Mucosa of descending colon (tissue), 3 donors: ENCODE data around the gene RIMKLA. TPM values are rescaled to one million over a fixed set of nuclear protein-coding genes. Genes with fewer than 3 reads are reported as not detected.
A peak's percentile ranks its signal among the peaks of the same experiment; 100 is the strongest.

Source experiments
- ATAC-seq: fragments of 200-7000 bp; cut with Tn5 transposase; one replicate; pipeline ENCODE4 v1.9.1; 2020; ENCODE audit warnings: mild to moderate bottlenecking, moderate library complexity
- DNase-seq, 3 donors: peaks; one replicate each; pipeline ENCODE4 v3.0.0-alpha.2; 2020
- H3K36me3 ChIP-seq: fragments of 200-600 bp; one replicate; pipeline ENCODE4 v1.8.0; 2021; ENCODE audit warnings: low read depth, mild to moderate bottlenecking
- H3K4me1 ChIP-seq: fragments of 200-600 bp; one replicate; pipeline ENCODE4 v1.8.0; 2021; ENCODE audit warnings: low read depth, mild to moderate bottlenecking
- H3K4me3 ChIP-seq: fragments of 200-600 bp; one replicate; pipeline ENCODE4 v1.8.0; 2021; ENCODE audit warnings: mild to moderate bottlenecking
- H3K9me3 ChIP-seq: fragments of 200-600 bp; one replicate; pipeline ENCODE4 v1.8.0; 2021; ENCODE audit warnings: mild to moderate bottlenecking
- CTCF ChIP-seq: fragments of 200-600 bp; IDR thresholded peaks from one replicate; pipeline ENCODE4 v1.8.0; 2022; ENCODE audit warnings: antibody characterized with exemption, mild to moderate bottlenecking
- intact Hi-C, 2 donors: fragments of 100-400 bp; cut with DNase I in 1 of 2; cut with micrococcal nuclease in 1 of 2; formaldehyde crosslinking; loops; one replicate each; pipeline versions ENCODE4 v1.11.0 to v1.11.1; 2022; cut with DNase I, micrococcal nuclease
- total RNA-seq, 3 donors: library from RNA; stranded (reverse); fragmentation: NEBNext Ultra II Directional in 2 of 3; extraction: Animal tissue kit (Norgen Biotek cat#: 25700) in 2 of 3; gene quantifications; one replicate each; pipeline versions ENCODE4 v1.2.1 to v1.2.4, GENCODE V29; 2021 to 2023
- donor health status: DM: no; HTN: no; CAD: no; lungs with moderate emphysema.
- donor health status: DM: no; HTN: no; CAD: no.
- donor health status: DM: no; HTN: yes; CAD: no.

The RIMKLA gene
- total RNA-seq, 3 donors from 2014 or later, result 13.3 to 18.9 (median 14.5) TPM

- H3K9me3 ChIP-seq, result no peaks in the 10 kb centered on the region
- peak; percentile 97 for ATAC-seq
- peak; percentile 95 to 98 (median 96) for DNase-seq
- TF ChIP-seq CTCF, result no peak
- no peaks in the 10 kb centered on the region for H3K36me3 ChIP-seq
- intact Hi-C loops, result loop anchor here in 1 of 2 donors (2.0 kb wide), 1 partner anchor 20 kb away; no protein-coding TSS in a partner anchor
- peaks cover 26% of the 10 kb centered on the region for H3K4me1 ChIP-seq
- H3K4me3 ChIP-seq, result peak within 1 kb of the TSS; percentile 96
These were observed 45.4 kb upstream of the RIMKLA start, which contains the start of gene FOXJ3 for GRCh38 chr1:42335050-42335808. Gene FOXJ3 (minus strand): TSS chr1:42335235. CDS start chr1:42311093, 24,142 bp downstream.

DNA sequence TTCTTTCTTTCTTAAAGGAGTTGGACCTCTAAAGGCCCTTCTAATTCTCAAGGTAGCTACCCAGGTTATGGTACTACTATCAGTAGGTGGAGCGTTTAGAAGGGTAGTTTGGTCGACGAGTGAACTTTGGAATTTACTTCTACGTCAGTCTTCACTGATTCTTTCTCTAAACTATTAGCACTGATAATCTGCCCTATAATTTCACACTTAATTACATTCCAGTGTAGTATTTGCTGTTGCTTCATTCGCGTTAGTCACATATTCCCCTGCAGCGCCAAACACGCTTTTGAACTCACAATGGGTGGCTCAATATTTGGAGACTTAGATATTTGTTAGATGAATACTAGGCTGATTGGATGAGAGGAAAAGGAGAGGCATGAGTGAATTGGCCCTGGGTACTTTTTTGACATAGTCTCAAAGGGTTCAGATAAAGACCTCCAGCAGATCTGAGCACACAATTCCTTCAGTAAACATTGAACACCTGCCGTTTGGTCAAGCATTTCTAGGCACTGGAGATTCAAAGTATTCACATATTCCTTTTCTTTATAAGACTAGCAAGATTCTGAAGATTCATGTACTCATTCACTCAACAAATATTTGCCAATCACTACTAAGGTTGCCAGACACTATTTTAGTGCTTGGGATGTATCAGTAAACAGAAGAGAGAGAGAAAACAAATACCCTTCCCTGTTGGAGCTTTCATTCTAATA is 44.6 kb upstream of the RIMKLA start:
- no peak for DNase-seq
- Histone ChIP-seq H3K4me3 (peak overlapping the region; percentile 96), H3K36me3 (no peaks in the 10 kb centered on the region), H3K4me1 (peaks cover 29% of the 10 kb centered on the region), H3K9me3 (no peaks in the 10 kb centered on the region)
- peak; percentile 49 for ATAC-seq
- intact Hi-C loops, result loop anchor here in 1 of 2 donors (2.0 kb wide), 1 partner anchor 21 kb away; no protein-coding TSS in a partner anchor
- no peak for TF ChIP-seq CTCF

- Histone ChIP-seq H3K9me3 (no peaks in the 10 kb centered on the region), H3K4me3 (no peak overlapping the region), H3K4me1 (peaks cover 29% of the 10 kb centered on the region), H3K36me3 (no peaks in the 10 kb centered on the region)
- TF ChIP-seq CTCF, result no peak
- intact Hi-C loops, result no loop called here
- ATAC-seq (no peak), DNase-seq (no peak)
These were observed 43.6 kb upstream of the RIMKLA start for GRCh38 chr1:42336978-42337377.

DNA sequence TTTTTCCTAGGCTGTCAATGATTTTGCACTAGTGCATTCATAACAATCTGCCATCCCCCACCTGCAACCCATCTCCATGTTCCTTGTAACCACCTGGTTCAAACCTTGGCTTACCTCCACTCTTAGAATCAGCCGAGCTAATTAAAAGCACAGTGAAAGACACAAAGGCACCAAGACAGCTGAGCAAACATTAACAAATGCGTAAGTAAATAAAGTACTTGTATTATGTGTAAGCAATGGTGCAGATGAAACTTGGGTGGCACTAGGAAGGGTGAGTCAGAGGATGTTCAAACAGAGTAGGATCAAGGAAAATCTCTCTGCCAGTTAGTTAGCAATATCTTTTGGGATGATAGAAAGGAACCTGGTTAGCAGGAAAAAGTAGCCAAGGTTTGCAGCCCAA is 40.5 kb upstream of the RIMKLA start:
- no peaks in the 10 kb centered on the region for H3K36me3 ChIP-seq
- H3K4me1 ChIP-seq, result peaks cover 18% of the 10 kb centered on the region
- ATAC-seq (peak; percentile 83), DNase-seq (peak in 1 of 3 donors; percentile 57)
- H3K9me3 ChIP-seq, result no peaks in the 10 kb centered on the region
- TF ChIP-seq CTCF, result no peak
- no peak overlapping the region for H3K4me3 ChIP-seq
- intact Hi-C loops, result no loop called here

- intact Hi-C loops, result no loop called here
- H3K4me1 ChIP-seq, result peaks cover 17% of the 10 kb centered on the region
- H3K9me3 ChIP-seq, result no peaks in the 10 kb centered on the region
- no peaks in the 10 kb centered on the region for H3K36me3 ChIP-seq
- no peak for DNase-seq
- no peak for ATAC-seq
- TF ChIP-seq CTCF, result no peak
- H3K4me3 ChIP-seq, result no peak overlapping the region
These were observed 39.7 kb upstream of the RIMKLA start for GRCh38 chr1:42340901-42341300.
